H9 (cell line): ENCODE data around the gene ALOX5AP. TPM values are rescaled to one million over a fixed set of nuclear protein-coding genes. Genes with fewer than 3 reads are reported as not detected.

ENCODE experiments used
- DNase-seq: peaks from one replicate; pipeline ENCODE4 v3.0.0-alpha.2; 2017
- H2AFZ ChIP-seq: one replicate; pipeline ENCODE4 v1.6.1; 2013; ENCODE audit warnings: mild to moderate bottlenecking, low read length, control low read depth, moderate library complexity
- H2AK5ac ChIP-seq: 2 replicates; pipeline ENCODE4 v1.6.1; 2013; ENCODE audit warnings: low read length, control low read depth, mixed read lengths; ENCODE audit not compliant: insufficient read length
- H2BK120ac ChIP-seq: one replicate; pipeline ENCODE4 v1.6.1; 2013; ENCODE audit warnings: low read depth, mild to moderate bottlenecking, low read length, control low read depth, inconsistent platforms; ENCODE audit not compliant: poor library complexity, severe bottlenecking
- H2BK12ac ChIP-seq: 2 replicates; pipeline ENCODE4 v1.6.1; 2013; ENCODE audit warnings: low read length, control low read depth, mixed read lengths, low read depth; ENCODE audit not compliant: insufficient read length
- H2BK15ac ChIP-seq: 2 replicates; pipeline ENCODE4 v1.6.1; 2013; ENCODE audit warnings: low read depth, low read length, control low read depth
- H2BK20ac ChIP-seq: one replicate; pipeline ENCODE4 v1.6.1; 2013; ENCODE audit warnings: low read depth, mild to moderate bottlenecking, low read length, control low read depth, inconsistent platforms; ENCODE audit not compliant: poor library complexity, severe bottlenecking
- H2BK5ac ChIP-seq: 2 replicates; pipeline ENCODE4 v1.6.1; 2013; ENCODE audit warnings: low read length, control low read depth, mixed read lengths; ENCODE audit not compliant: insufficient read length
- H3K14ac ChIP-seq: 2 replicates; pipeline ENCODE4 v1.6.1; 2013; ENCODE audit warnings: low read length, control low read depth; ENCODE audit not compliant: insufficient read depth
- H3K18ac ChIP-seq: 2 replicates; pipeline ENCODE4 v1.6.1; 2013; ENCODE audit warnings: low read depth, mild to moderate bottlenecking, mixed read lengths, low read length, control low read depth; ENCODE audit not compliant: insufficient read length
- H3K23ac ChIP-seq: 2 replicates; pipeline ENCODE4 v1.6.1; 2013; ENCODE audit warnings: low read length, control low read depth, mixed read lengths, low read depth; ENCODE audit not compliant: insufficient read length
- H3K23me2 ChIP-seq: 2 replicates; pipeline ENCODE4 v1.6.1; 2013; ENCODE audit warnings: low read depth, mild to moderate bottlenecking, mixed read lengths, low read length, control low read depth; ENCODE audit not compliant: insufficient read length, poor library complexity, severe bottlenecking
- H3K27ac ChIP-seq: 2 replicates; pipeline ENCODE4 v1.5.1; 2013; ENCODE audit warnings: low read length, control low read depth, mixed read lengths, low read depth; ENCODE audit not compliant: insufficient read length
- H3K27me3 ChIP-seq: 2 replicates; pipeline ENCODE4 v1.6.1; 2013; ENCODE audit warnings: low read length, control low read depth, inconsistent platforms; ENCODE audit not compliant: insufficient read depth
- H3K4ac ChIP-seq: 2 replicates; pipeline ENCODE4 v1.6.1; 2013; ENCODE audit warnings: low read depth, mild to moderate bottlenecking, control low read depth, inconsistent platforms, low read length, moderate library complexity
- H3K4me1 ChIP-seq: 2 replicates; pipeline ENCODE4 v1.6.1; 2013; ENCODE audit warnings: low read length, control low read depth, inconsistent platforms; ENCODE audit not compliant: insufficient read depth
- H3K4me2 ChIP-seq: 2 replicates; pipeline ENCODE4 v1.6.1; 2013; ENCODE audit warnings: low read length, control low read depth, mixed read lengths; ENCODE audit not compliant: insufficient read length, insufficient read depth
- H3K56ac ChIP-seq: 2 replicates; pipeline ENCODE4 v1.6.1; 2013; ENCODE audit warnings: low read depth, mild to moderate bottlenecking, mixed read lengths, low read length, control low read depth; ENCODE audit not compliant: insufficient read length
- H3K79me1 ChIP-seq: 2 replicates; pipeline ENCODE4 v1.6.1; 2013; ENCODE audit warnings: low read depth, mild to moderate bottlenecking, moderate library complexity, low read length, control low read depth, inconsistent platforms; ENCODE audit not compliant: insufficient read depth, poor library complexity, severe bottlenecking
- H3K79me2 ChIP-seq: 2 replicates; pipeline ENCODE4 v1.6.1; 2013; ENCODE audit warnings: low read length, control low read depth, inconsistent platforms; ENCODE audit not compliant: insufficient read depth
- H3K9ac ChIP-seq: 2 replicates; pipeline ENCODE4 v1.6.1; 2013; ENCODE audit warnings: low read length, control low read depth, mixed read lengths; ENCODE audit not compliant: insufficient read length; ENCODE audit errors: extremely low read depth
- H3K9me3 ChIP-seq: one replicate; pipeline ENCODE4 v1.6.1; 2013; ENCODE audit warnings: low read depth, low read length, inconsistent platforms; ENCODE audit not compliant: control insufficient read depth
- H3T11ph ChIP-seq: one replicate; pipeline ENCODE4 v1.6.1; 2013; ENCODE audit warnings: mild to moderate bottlenecking, low read length, control low read depth, inconsistent platforms
- H4K20me1 ChIP-seq: one replicate; pipeline ENCODE4 v1.6.1; 2013; ENCODE audit not compliant: control insufficient read depth, insufficient read length, insufficient read depth
- H4K5ac ChIP-seq: 2 replicates; pipeline ENCODE4 v1.6.1; 2013; ENCODE audit warnings: low read depth, mild to moderate bottlenecking, mixed read lengths, low read length, control low read depth; ENCODE audit not compliant: insufficient read length
- H4K8ac ChIP-seq: replicated peaks from 2 replicates; pipeline ENCODE4 v1.6.1; 2013; ENCODE audit warnings: low read length, control low read depth, mixed read lengths, low read depth; ENCODE audit not compliant: insufficient read length
- H4K91ac ChIP-seq: 2 replicates; pipeline ENCODE4 v1.6.1; 2013; ENCODE audit warnings: low read depth, mild to moderate bottlenecking, moderate library complexity, mixed read lengths, low read length, control low read depth; ENCODE audit not compliant: insufficient read length
- H3K27ac Mint-ChIP-seq, 3 experiments: 2 replicates in 2 of 3; 3 replicates in 1 of 3; pipeline ENCODE4 v1.8.0; 2020 to 2021; ENCODE audit warnings: mixed read lengths in 3 of 3, mild to moderate bottlenecking in 1 of 3, moderate library complexity in 1 of 3
- H3K27me3 Mint-ChIP-seq: 2 replicates; pipeline ENCODE4 v1.8.0; 2021; ENCODE audit warnings: low read depth, mild to moderate bottlenecking, moderate library complexity, mixed read lengths
- H3K36me3 Mint-ChIP-seq, 3 experiments: 2 replicates in 2 of 3; 3 replicates in 1 of 3; pipeline ENCODE4 v1.8.0; 2020 to 2021; ENCODE audit warnings: low read depth in 3 of 3, mixed read lengths in 3 of 3; ENCODE audit not compliant: insufficient read depth in 1 of 3
- H3K4me1 Mint-ChIP-seq, 2 experiments: 2 replicates each; pipeline ENCODE4 v1.8.0; 2020; ENCODE audit warnings: mixed read lengths in 2 of 2
- H3K4me3 Mint-ChIP-seq, 2 experiments: 2 replicates in 1 of 2; 3 replicates in 1 of 2; pipeline ENCODE4 v1.8.0; 2020 to 2021; ENCODE audit warnings: mild to moderate bottlenecking in 2 of 2, mixed read lengths in 2 of 2, moderate library complexity in 1 of 2
- H3K9me3 Mint-ChIP-seq, 2 experiments: 2 replicates in 1 of 2; 3 replicates in 1 of 2; pipeline ENCODE4 v1.8.0; 2020; ENCODE audit warnings: mild to moderate bottlenecking in 2 of 2, mixed read lengths in 2 of 2, moderate library complexity in 1 of 2
- CTCF ChIP-seq: fragments of 200-600 bp; sonication (generic); conservative IDR thresholded peaks from 3 replicates; pipeline ENCODE4 v1.8.0; 2021; ENCODE audit warnings: antibody characterized with exemption, mild to moderate bottlenecking
- WGBS: extraction: QIAGEN DNeasy Blood & Tissue Kit; methylation state at CpG from one replicate; pipeline ENCODE4 v1.1.7; 2013; ENCODE audit warnings: missing lambda C conversion rate, low lambda C conversion rate, mixed read lengths; ENCODE audit not compliant: insufficient read length; ENCODE audit errors: extremely low coverage; 5-methylcytosine and 5-hydroxymethylcytosine counted together
- total RNA-seq: library from RNA; stranded (reverse); gene quantifications from 2 replicates; pipeline ENCODE4 v1.2.1, GENCODE V29; 2021

ALOX5AP gene
- total RNA-seq, 1 experiment from 2014 or later = not detected

GRCh38 chr13:30810261-30810701 is 74.9 kb downstream of the ALOX5AP start:
- Histone ChIP-seq H3K4me1 (no peaks in the 10 kb centered on the region), H2BK5ac (no peak overlapping the region), H3K14ac (no peak overlapping the region), H3K56ac (no peak overlapping the region), H3K79me2 (no peaks in the 10 kb centered on the region), H4K91ac (no peak overlapping the region), H3K9me3 (no peaks in the 10 kb centered on the region), H2BK20ac (no peak overlapping the region), H2BK15ac (no peak overlapping the region), H3K4ac (no peak overlapping the region), H3K27ac (no peak overlapping the region), H4K20me1 (no peaks in the 10 kb centered on the region), H3K79me1 (no peaks in the 10 kb centered on the region), H3K18ac (no peak overlapping the region), H3K23ac (no peak overlapping the region), H3K9ac (no peak overlapping the region), H2AK5ac (no peak overlapping the region), H3K23me2 (no peaks in the 10 kb centered on the region), H4K5ac (no peak overlapping the region), H2AFZ (no peak overlapping the region), H3K27me3 (no peaks in the 10 kb centered on the region), H3K4me2 (no peak overlapping the region), H3T11ph (no peak overlapping the region), H2BK12ac (no peak overlapping the region), H4K8ac (no peak overlapping the region), H2BK120ac (no peak overlapping the region)
- no peaks in the 10 kb centered on the region for H3K4me1 Mint-ChIP-seq
- no peaks in the 10 kb centered on the region for H3K36me3 Mint-ChIP-seq
- H3K27ac Mint-ChIP-seq = no peak overlapping the region
- H3K9me3 Mint-ChIP-seq = no peaks in the 10 kb centered on the region; a peak in 1 of 5 replicates
- no peak overlapping the region for H3K4me3 Mint-ChIP-seq
- no peak for TF ChIP-seq CTCF
- peaks cover 3% of the 10 kb centered on the region for H3K27me3 Mint-ChIP-seq
- no CpG with 5 or more reads among the region's 7 CpGs for WGBS
- DNase-seq = no peak
